NK-92 treated with Interleukin-12 subunit alpha and Interleukin-12 subunit beta, amount 100 ng/mL, for 24 hours (cell line): ENCODE measurements around the gene TMEM233.

Experiments used
- DNase-seq: peaks from one replicate; lab custom pipeline; 2025; lab: John Stamatoyannopoulos, UW

The TMEM233 gene

GRCh38 chr12:119681728-119682638 is 88.4 kb downstream of the TMEM233 start:
- no peak for DNase-seq

GRCh38 chr12:119682639-119683252 is 89.2 kb downstream of the TMEM233 start:
- no peak for DNase-seq

- no peak for DNase-seq
Measured at GRCh38 chr12:119683413-119683812, 89.8 kb downstream of the TMEM233 start.

GRCh38 chr12:119683816-119684215 is 90.2 kb downstream of the TMEM233 start:
- no peak for DNase-seq

- DNase-seq = no peak
Measured at GRCh38 chr12:119684711-119685369, 91.3 kb downstream of the TMEM233 start.

- DNase-seq = no peak
Measured at GRCh38 chr12:119685375-119685774, 91.8 kb downstream of the TMEM233 start.

GRCh38 chr12:119686355-119686754 is 92.8 kb downstream of the TMEM233 start:
- DNase-seq = no peak

- no peak for DNase-seq
Measured at GRCh38 chr12:119686776-119687175, 93.2 kb downstream of the TMEM233 start.

GRCh38 chr12:119687406-119687805 is 93.8 kb downstream of the TMEM233 start:
- DNase-seq = no peak

- DNase-seq = no peak
Measured at GRCh38 chr12:119687879-119688278, 94.3 kb downstream of the TMEM233 start.

- no peak for DNase-seq
Measured at GRCh38 chr12:119689935-119690500, 96.4 kb downstream of the TMEM233 start.

GRCh38 chr12:119691202-119691810 is 97.7 kb downstream of the TMEM233 start:
- no peak for DNase-seq

GRCh38 chr12:119692410-119692809 is 98.8 kb downstream of the TMEM233 start:
- no peak for DNase-seq
